Stomach smooth muscle (tissue), 2 donors: ENCODE measurements around the gene TNNT3.
"Not testable (repeated sequence)": the region's sequence is repeated elsewhere in the genome, so short reads cannot be mapped to it uniquely, and the experiment has no call there.

Experiments
- H3K27ac ChIP-seq: one replicate; pipeline ENCODE4 v1.7.0; 2013; ENCODE audit warnings: mild to moderate bottlenecking, low read length, inconsistent platforms
- H3K27me3 ChIP-seq, 2 donors: one replicate each; pipeline ENCODE4 v1.7.0; 2013; ENCODE audit warnings: low read length in 2 of 2; ENCODE audit not compliant: insufficient read depth in 2 of 2, control insufficient read depth in 1 of 2
- H3K36me3 ChIP-seq, 2 donors: one replicate each; pipeline ENCODE4 v1.7.0; 2013; ENCODE audit warnings: low read length in 2 of 2; ENCODE audit not compliant: control insufficient read depth in 2 of 2, insufficient read depth in 2 of 2
- H3K4me1 ChIP-seq: one replicate; pipeline ENCODE4 v1.7.0; 2013; ENCODE audit warnings: low read length; ENCODE audit not compliant: control insufficient read depth, insufficient read depth
- H3K4me3 ChIP-seq, 2 donors: one replicate each; pipeline ENCODE4 v1.7.0; 2013; ENCODE audit warnings: low read length in 2 of 2
- H3K9ac ChIP-seq, 2 donors: one replicate each; pipeline ENCODE4 v1.7.0; 2013; ENCODE audit warnings: low read length in 2 of 2, mild to moderate bottlenecking in 1 of 2
- H3K9me3 ChIP-seq, 2 donors: one replicate each; pipeline ENCODE4 v1.7.0; 2013; ENCODE audit warnings: low read length in 2 of 2; ENCODE audit not compliant: control insufficient read depth in 2 of 2
- donor health status: healthy.
- donor health status: Pancreatic carcinoma.

TNNT3 gene

DNA sequence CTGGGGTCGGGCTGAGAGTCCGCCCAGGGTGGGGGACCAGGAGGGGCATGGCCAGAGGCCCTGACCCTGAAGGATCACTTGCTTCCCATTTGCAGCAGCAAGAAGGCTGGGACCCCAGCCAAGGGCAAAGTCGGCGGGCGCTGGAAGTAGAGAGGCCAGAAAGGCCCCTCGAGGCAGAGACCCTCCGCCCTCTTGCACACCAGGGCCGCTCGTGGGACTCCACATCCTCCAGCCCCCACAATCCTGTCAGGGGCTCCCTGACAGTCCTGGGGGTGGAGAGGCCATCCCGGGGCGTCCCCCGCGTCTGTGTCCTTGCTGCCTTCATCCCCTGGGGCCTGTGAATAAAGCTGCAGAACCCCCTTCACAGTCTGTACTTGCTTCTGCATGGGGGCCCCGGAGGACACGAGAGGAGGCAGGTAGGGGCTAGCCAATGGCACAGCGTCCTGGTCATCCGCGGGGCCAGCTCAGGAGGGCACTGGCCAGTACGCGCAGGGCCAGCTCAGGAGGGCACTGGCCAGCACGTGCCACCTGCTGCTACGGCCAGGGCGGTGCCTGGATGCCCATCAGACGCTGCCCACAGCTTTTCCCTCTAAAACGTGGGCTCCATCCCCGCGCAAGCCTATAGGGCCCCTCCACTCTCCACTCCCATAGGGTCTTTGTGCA lies 19.0 kb downstream of the TNNT3 start:
- Histone ChIP-seq H3K27me3 (peaks cover 0 to 9% of the 10 kb centered on the region in 2 donors), H3K27ac (no peak overlapping the region), H3K9me3 (no peaks in the 10 kb centered on the region), H3K4me3 (no peak overlapping the region), H3K36me3 (no peaks in the 10 kb centered on the region), H3K9ac (no peak overlapping the region), H3K4me1 (peaks cover 4% of the 10 kb centered on the region)

DNA sequence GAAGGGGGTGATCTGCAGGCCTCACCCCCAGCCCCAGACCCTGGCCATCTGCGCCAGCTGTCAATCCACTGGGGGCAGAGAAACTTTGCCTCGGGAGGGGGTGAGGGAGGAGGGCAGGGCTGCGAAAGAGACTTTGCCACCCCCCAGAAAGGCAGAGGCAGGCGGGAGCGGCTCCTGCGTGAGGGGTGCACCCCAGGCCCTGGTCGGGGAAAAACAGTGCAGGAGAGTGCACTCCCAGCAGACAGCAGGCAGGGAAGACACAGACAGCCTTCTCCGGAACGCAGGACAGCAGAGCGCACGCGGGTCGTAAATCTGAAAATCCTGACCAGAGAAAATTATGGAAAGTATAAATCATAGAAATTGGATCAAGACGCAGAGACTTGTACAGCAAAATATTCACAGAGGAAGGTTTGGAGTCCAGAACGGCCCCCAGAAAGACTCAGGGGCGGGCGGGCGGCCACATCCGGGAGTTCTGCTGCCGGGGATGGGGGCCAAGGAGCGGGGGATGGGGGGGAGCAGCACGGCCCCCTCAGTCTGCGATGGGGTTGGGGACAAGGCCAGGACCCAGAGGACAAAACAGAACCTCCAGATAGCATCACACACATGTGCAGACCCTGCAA lies 19.6 kb downstream of the TNNT3 start:
- Histone ChIP-seq H3K36me3 (no peaks in the 10 kb centered on the region), H3K27me3 (peaks cover 0 to 9% of the 10 kb centered on the region in 2 donors), H3K9ac (peak overlapping the region in 1 of 2 donors; percentile 9), H3K27ac (no peak overlapping the region), H3K4me3 (no peak overlapping the region), H3K9me3 (no peaks in the 10 kb centered on the region), H3K4me1 (peaks cover 4% of the 10 kb centered on the region)

DNA sequence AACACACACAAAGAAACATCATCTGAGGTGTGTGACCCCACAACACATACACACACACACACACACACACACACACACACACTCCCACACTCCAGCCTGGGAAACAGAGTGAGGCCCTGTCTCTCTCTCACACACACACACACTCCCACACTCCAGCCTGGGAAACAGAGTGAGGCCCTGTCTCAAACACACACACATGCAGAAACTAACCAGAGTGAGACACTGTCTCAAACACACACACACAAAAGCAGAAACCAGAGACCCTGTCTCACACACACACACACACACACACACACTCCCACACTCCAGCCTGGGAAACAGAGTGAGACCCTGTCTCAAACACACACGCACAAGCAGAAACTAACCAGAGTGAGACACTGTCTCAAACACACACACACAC lies 20.3 kb downstream of the TNNT3 start:
- H3K9ac ChIP-seq, H3K36me3 ChIP-seq: not testable (repeated sequence)

DNA sequence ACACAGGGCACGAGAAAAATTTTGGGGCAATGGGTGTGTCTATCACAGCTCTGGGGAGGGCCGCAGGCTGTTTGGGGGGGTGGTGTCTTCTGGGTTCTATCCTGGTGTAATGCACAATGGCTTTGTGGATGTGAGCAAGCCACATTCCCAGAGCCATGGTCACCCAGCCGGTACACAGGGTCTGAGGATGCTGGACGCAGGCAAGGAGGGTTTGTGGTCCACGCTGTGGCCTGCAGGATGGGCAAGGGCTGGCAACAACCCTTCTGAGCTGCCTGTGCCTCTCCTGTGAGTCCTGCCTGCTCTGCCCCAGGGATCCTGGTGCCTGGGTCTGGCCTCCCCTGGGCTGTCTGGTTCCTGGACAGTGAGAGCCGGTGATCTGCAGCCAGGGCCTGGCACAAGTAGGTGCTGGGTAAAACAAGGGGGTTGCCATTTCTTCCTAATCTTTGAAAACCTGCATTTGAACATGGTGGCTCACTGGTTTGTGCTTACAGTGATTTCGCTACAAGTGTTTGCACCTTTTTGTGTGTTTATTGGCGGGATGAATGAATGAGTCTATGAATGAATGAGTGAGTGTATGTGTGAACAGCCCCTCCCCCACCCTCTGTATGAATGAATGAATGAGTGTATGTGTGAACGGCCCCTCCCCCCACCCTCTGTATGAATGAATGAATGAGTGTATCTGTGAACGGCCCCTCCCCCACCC lies 23.2 kb downstream of the TNNT3 start:
- no peak overlapping the region for H3K9ac ChIP-seq
- peaks cover 4% of the 10 kb centered on the region for H3K4me1 ChIP-seq
- H3K27ac ChIP-seq = no peak overlapping the region
- H3K4me3 ChIP-seq = no peak overlapping the region
- no peaks in the 10 kb centered on the region for H3K36me3 ChIP-seq
- no peaks in the 10 kb centered on the region for H3K9me3 ChIP-seq
- peaks cover 0 to 8% of the 10 kb centered on the region in 2 donors for H3K27me3 ChIP-seq

More for the DNA sequence above, 20.3 kb downstream of the TNNT3 start:
- H3K4me1 ChIP-seq, H3K27me3 ChIP-seq, H3K27ac ChIP-seq, H3K4me3 ChIP-seq, H3K9me3 ChIP-seq: not testable (repeated sequence)

DNA sequence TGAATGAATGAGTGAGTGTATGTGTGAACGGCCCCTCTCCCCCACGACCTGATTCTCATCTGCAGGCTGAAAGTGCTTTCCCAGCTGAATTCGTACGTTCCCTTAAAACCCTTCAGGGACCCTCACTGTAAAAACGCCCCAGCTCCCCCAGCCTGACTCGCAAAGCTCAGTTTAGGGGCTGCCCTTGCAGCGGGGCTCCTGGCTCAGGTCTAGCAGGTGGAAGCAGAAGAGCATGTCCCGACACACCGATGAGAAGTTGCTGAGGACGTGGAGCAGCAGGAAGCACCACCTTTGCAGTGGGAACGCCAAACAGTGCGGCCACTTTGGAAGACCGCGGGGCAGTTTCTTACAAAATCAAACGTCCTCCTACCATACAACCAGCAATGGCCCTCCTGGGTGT lies 24.1 kb downstream of the TNNT3 start:
- Histone ChIP-seq H3K9me3 (no peaks in the 10 kb centered on the region), H3K4me1 (peaks cover 4% of the 10 kb centered on the region), H3K36me3 (no peaks in the 10 kb centered on the region), H3K4me3 (no peak overlapping the region), H3K27me3 (peaks cover 0 to 3% of the 10 kb centered on the region in 2 donors), H3K27ac (no peak overlapping the region), H3K9ac (no peak overlapping the region)

DNA sequence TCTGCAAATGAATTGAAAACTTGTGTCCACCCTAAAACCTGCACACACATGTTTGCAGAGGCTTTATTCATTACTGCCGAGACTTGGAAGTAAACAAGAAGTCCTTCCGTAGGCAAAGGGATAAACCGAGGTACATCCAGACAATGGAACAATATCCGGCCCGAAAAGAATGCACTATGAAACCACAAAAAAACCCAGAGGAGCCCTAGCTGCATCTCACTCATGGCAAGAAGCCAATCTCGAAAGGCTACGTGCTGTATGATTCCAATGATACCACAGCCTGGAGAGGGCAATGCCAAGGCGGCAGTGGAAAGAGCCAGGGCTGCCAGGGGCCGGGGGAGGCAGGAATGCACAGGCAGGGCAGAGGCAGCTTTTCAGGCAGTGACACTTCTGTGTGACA lies 24.5 kb downstream of the TNNT3 start:
- H3K36me3 ChIP-seq = no peaks in the 10 kb centered on the region
- H3K4me1 ChIP-seq = peaks cover 2% of the 10 kb centered on the region
- H3K27ac ChIP-seq = no peak overlapping the region
- no peak overlapping the region for H3K9ac ChIP-seq
- peaks cover 0 to 2% of the 10 kb centered on the region in 2 donors for H3K27me3 ChIP-seq
- no peaks in the 10 kb centered on the region for H3K9me3 ChIP-seq
- H3K4me3 ChIP-seq = no peak overlapping the region

DNA sequence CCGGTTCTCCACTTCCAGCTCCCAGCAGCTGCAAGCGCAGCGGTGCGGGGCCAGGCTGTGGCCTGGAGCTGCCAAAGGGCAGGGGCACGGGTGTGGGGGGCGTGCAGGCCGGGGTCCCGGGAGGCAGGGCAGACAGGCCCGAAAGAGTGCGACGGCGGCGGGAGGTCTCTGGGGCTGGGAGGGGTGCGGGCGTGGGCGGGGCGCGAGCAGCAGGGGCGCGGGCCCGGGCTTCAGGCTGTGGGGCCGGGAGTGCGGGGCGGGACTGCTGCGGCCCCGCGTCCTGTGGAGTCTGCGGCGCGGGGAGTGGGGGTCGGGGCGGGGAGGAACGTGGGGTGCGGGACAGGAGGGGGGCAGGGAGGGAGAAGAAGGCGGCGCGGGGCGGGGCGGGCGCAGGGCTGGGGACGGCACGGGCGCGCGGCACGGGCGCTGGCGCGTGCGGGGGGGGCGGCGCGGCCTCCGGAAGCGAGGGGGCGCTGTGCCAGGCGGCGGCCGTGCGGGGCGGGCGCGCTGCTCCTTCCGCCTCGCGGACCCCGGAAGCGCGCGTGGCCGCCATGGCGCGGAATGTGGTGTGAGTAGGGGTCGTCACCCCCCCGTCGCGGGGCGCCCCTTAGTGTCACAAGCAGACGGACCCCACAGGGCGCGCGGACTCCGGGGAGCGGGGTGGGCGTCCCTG lies 27.4 kb downstream of the TNNT3 start, which contains the start of gene MRPL23:
TSS of gene MRPL23 (plus strand) at position 521 of the 673 bp plus-strand sequence. CDS start at position 552, 31 bp downstream.
- no peak within 1 kb of the TSS for H3K27ac ChIP-seq
- no peaks in the 10 kb centered on the region for H3K27me3 ChIP-seq
- H3K36me3 ChIP-seq = no peaks in the 10 kb centered on the region
- no peaks in the 10 kb centered on the region for H3K4me1 ChIP-seq
- H3K4me3 ChIP-seq = no peak within 1 kb of the TSS
- H3K9ac ChIP-seq = no peak within 1 kb of the TSS
- H3K9me3 ChIP-seq = no peaks in the 10 kb centered on the region

DNA sequence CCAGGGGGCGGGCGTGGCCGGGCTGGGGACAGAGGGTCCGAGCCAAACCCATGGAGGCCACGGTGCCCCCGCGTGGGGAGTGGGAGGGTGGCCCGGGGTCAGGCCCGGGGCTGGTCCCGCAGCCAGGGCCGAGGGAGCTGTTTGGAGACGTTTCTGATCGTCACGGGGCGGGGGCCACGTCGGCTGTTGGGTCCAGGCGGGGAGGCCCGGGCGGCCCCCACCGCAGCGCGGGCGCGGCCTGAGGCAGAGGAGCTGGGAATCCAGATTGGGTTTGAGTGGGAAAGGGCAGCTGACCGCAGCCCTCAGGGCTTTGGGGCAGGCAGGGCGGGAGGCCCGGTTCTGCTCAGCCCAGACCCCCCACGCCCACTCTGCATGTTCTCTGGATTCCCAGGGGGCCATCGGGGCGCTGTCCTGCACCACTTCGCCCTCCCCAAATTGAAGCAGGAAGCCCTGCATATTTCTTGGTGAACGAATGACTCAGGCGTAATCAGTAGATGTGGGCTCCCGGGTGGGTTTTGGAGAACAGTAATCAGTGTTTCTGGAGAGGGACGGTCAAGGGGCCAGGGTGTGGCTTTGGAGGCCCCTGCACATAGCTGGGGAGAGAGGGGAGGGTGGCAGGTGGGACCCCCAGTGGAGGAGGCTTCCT lies 28.2 kb downstream of the TNNT3 start:
- Histone ChIP-seq H3K27me3 (no peaks in the 10 kb centered on the region), H3K36me3 (no peaks in the 10 kb centered on the region), H3K4me3 (no peak overlapping the region), H3K9me3 (no peaks in the 10 kb centered on the region), H3K27ac (no peak overlapping the region), H3K9ac (no peak overlapping the region), H3K4me1 (no peaks in the 10 kb centered on the region)

DNA sequence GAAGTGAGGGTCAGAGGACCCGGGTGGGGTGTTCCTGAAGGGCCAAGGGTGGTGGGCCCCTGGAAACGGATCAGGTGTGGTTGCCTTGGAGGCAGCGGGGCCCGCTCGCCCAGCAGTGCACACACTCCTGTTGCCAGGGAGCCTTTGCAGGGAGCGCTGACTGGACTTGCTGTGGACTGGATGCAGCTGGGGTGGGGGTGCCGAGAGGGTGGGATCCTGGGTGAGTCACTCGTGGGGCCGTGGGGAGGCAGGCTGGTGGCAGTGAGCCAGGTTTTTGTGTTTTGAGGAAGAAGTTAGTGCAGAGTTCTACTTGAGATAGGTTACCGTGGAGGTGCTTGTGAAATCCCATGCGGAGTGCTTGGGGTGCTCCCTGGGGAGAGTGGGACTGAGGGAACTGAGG lies 28.9 kb downstream of the TNNT3 start:
- Histone ChIP-seq H3K9ac (no peak overlapping the region), H3K9me3 (no peaks in the 10 kb centered on the region), H3K4me1 (no peaks in the 10 kb centered on the region), H3K27me3 (no peaks in the 10 kb centered on the region), H3K27ac (no peak overlapping the region), H3K4me3 (no peak overlapping the region), H3K36me3 (no peaks in the 10 kb centered on the region)

DNA sequence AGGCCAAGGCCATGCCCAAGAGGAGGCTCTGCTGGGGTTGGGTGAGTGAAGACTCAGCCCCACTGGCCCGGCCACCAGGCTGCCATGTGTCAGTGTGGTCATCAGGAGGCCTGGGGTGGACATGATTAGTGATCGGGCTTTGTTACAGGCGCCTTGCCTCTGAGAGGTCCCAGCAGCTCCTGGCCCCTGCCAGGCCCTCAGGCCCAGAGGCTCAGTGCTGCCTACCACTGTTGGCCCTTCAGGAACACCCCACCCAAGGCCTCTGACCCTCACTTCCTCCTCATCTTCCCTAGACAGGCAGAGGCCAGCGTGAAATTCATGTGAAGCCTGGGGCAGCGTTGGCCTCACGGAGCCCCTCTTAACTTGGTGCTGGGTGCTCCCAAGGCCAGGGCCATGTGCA lies 29.8 kb downstream of the TNNT3 start:
- H3K9ac ChIP-seq = no peak overlapping the region
- no peaks in the 10 kb centered on the region for H3K27me3 ChIP-seq
- H3K4me1 ChIP-seq = no peaks in the 10 kb centered on the region
- H3K9me3 ChIP-seq = no peaks in the 10 kb centered on the region
- no peaks in the 10 kb centered on the region for H3K36me3 ChIP-seq
- no peak overlapping the region for H3K27ac ChIP-seq
- no peak overlapping the region for H3K4me3 ChIP-seq
